Upper lobe of right lung (tissue), 1 donor: ENCODE measurements around the gene ANKRD18B. TPM values are rescaled to one million over a fixed set of nuclear protein-coding genes. Genes with fewer than 3 reads are reported as not detected.

Experiments used
- ATAC-seq: fragments of 200-7000 bp; cut with Tn5 transposase; one replicate; pipeline ENCODE4 v1.9.1; 2020; ENCODE audit warnings: mild to moderate bottlenecking, moderate library complexity
- DNase-seq: peaks from one replicate; pipeline ENCODE4 v3.0.0-alpha.2; 2020
- H3K27ac ChIP-seq: fragments of 200-600 bp; one replicate; pipeline ENCODE4 v1.8.0; 2022
- H3K27me3 ChIP-seq: fragments of 200-600 bp; one replicate; pipeline ENCODE4 v1.8.0; 2022; ENCODE audit warnings: mild to moderate bottlenecking
- H3K36me3 ChIP-seq: fragments of 200-600 bp; one replicate; pipeline ENCODE4 v1.8.0; 2022
- H3K4me1 ChIP-seq: fragments of 200-600 bp; one replicate; pipeline ENCODE4 v1.8.0; 2022
- H3K4me3 ChIP-seq: fragments of 200-600 bp; one replicate; pipeline ENCODE4 v1.8.0; 2022; ENCODE audit warnings: mild to moderate bottlenecking
- H3K9me3 ChIP-seq: fragments of 200-600 bp; one replicate; pipeline ENCODE4 v1.8.0; 2022
- CTCF ChIP-seq: fragments of 200-600 bp; IDR thresholded peaks from one replicate; pipeline ENCODE4 v1.8.0; 2022; ENCODE audit warnings: antibody characterized with exemption
- intact Hi-C: fragments of 100-400 bp; cut with DNase I; formaldehyde crosslinking; loops from one replicate; pipeline ENCODE4 v1.11.0; 2022
- total RNA-seq: library from RNA; stranded (reverse); fragmentation: NEBNext Ultra II Directional; extraction: Animal tissue kit (Norgen Biotek cat#: 25700); gene quantifications from one replicate; pipeline ENCODE4 v1.2.1, GENCODE V29; 2021
- donor health status: DM: no; HTN: yes; CAD: no; lungs with severe emphysema.

Gene ANKRD18B
- total RNA-seq, 1 donor from 2014 or later, result 1.2 TPM

- Histone ChIP-seq H3K27ac (no peak overlapping the region), H3K36me3 (no peaks in the 10 kb centered on the region), H3K27me3 (peaks cover 30% of the 10 kb centered on the region), H3K4me1 (no peaks in the 10 kb centered on the region), H3K4me3 (no peak overlapping the region), H3K9me3 (no peaks in the 10 kb centered on the region)
- ATAC-seq (no peak), DNase-seq (no peak)
- intact Hi-C loops, result loop anchor here (5.0 kb wide), 1 partner anchor 101 kb away; no protein-coding TSS in a partner anchor
- no peak for TF ChIP-seq CTCF
Observed at GRCh38 chr9:33620738-33621439, 96.8 kb downstream of the ANKRD18B start.

Other genes with a start within 250 kb of the ANKRD18B start
- 45.0 TPM for gene NFX1, start 233.7 kb upstream of the ANKRD18B start, total RNA-seq
- 2.4 TPM for gene AQP7, start 121.7 kb upstream of the ANKRD18B start, total RNA-seq
- 352 TPM for gene AQP3, start 76.7 kb upstream of the ANKRD18B start, total RNA-seq
- 36.4 TPM for gene NOL6, start 50.3 kb upstream of the ANKRD18B start, total RNA-seq